ENCODE results near the gene TIGD2. TPM values are rescaled to one million over a fixed set of nuclear protein-coding genes. Genes with fewer than 3 reads are reported as not detected.

TIGD2 gene
- total and polyA plus RNA-seq, 2 donors from 2014 or later = 5.1 to 9.1 TPM

Other genes with a start within 250 kb of the TIGD2 start
- 48.3 TPM for gene FAM13A, start 54.3 kb upstream of the TIGD2 start, total RNA-seq
- 12.9 TPM for gene FAM13A, start 54.3 kb upstream of the TIGD2 start, polyA plus RNA-seq (ENCODE audit: insufficient read depth, low read depth, low replicate concordance)
- gene GPRIN3, start 196.3 kb downstream of the TIGD2 start, total RNA-seq = 15.2 TPM
- gene GPRIN3, start 196.3 kb downstream of the TIGD2 start, polyA plus RNA-seq (ENCODE audit: insufficient read depth, low read depth, low replicate concordance) = 2.2 TPM